HEK293 (cell line): ENCODE measurements around the gene NDUFC2.
A peak's percentile ranks its signal among the peaks of the same experiment; 100 is the strongest.

ENCODE experiments used
- CTCF ChIA-PET: fragments of 350-600 bp; formaldehyde crosslinking; extraction: SDS; loops from one replicate; lab custom pipeline; 2021; ENCODE audit warnings: antibody characterized with exemption; lab: Yijun Ruan, JAX
- POLR2A ChIA-PET: fragments of 300-600 bp; formaldehyde crosslinking; extraction: SDS; loops from one replicate; lab custom pipeline; 2020; ENCODE audit warnings: antibody characterized with exemption, inconsistent platforms; lab: Yijun Ruan, JAX
- H3K27ac ChIP-seq: fragments of 200-500 bp; sonication (Bioruptor generic); 2 replicates; pipeline ENCODE4 v1.5.1; 2014; ENCODE audit warnings: low read depth, low read length, control low read depth, inconsistent platforms; ENCODE audit errors: extremely low read depth
- H3K36me3 ChIP-seq, 2 experiments: fragments of 200-500 bp in 1 of 2; sonication (Bioruptor generic) in 1 of 2; 1 replicate in 1 of 2; 2 replicates in 1 of 2; pipeline ENCODE4 v1.5.1; 2014 to 2017; ENCODE audit warnings: inconsistent platforms in 2 of 2, low read length in 2 of 2; ENCODE audit not compliant: control insufficient read depth in 2 of 2, insufficient read depth in 1 of 2
- H3K4me1 ChIP-seq: fragments of 200-500 bp; sonication (Bioruptor generic); 2 replicates; pipeline ENCODE4 v1.5.1; 2014; ENCODE audit warnings: mild to moderate bottlenecking, low read length, inconsistent platforms; ENCODE audit not compliant: control insufficient read depth, insufficient read depth
- H3K4me3 ChIP-seq: 2 replicates; pipeline ENCODE4 v1.5.1; 2011; ENCODE audit warnings: low read depth, mild to moderate bottlenecking, control low read depth, low read length, moderate library complexity
- H3K9me3 ChIP-seq: fragments of 200-500 bp; sonication (Bioruptor generic); 2 replicates; pipeline ENCODE4 v1.5.1; 2014; ENCODE audit warnings: low read depth, low read length, inconsistent platforms; ENCODE audit not compliant: control insufficient read depth, insufficient read depth
- ATF2 ChIP-seq: fragments of 450-650 bp; formaldehyde crosslinking; IDR thresholded peaks from 2 replicates; pipeline ENCODE4 v1.5.1; 2016; ENCODE audit warnings: missing biosample characterization, missing genetic modification characterization, low read depth
- HOXD13 ChIP-seq: sonication (generic); formaldehyde crosslinking; IDR thresholded peaks from 2 replicates; pipeline ENCODE4 v1.8.0; 2022; ENCODE audit warnings: missing genetic modification reagents, borderline replicate concordance
- INSM2 ChIP-seq: fragments of 450-650 bp; formaldehyde crosslinking; IDR thresholded peaks from 2 replicates; pipeline ENCODE4 v1.5.1; 2016; ENCODE audit warnings: missing biosample characterization, missing genetic modification characterization
- KLF9 ChIP-seq: fragments of 450-650 bp; formaldehyde crosslinking; IDR thresholded peaks from 2 replicates; pipeline ENCODE4 v1.5.1; 2016; ENCODE audit warnings: missing biosample characterization, missing genetic modification characterization, low read depth
- REST ChIP-seq: fragments of 450-650 bp; formaldehyde crosslinking; IDR thresholded peaks from 2 replicates; pipeline ENCODE4 v1.5.1; 2016; ENCODE audit warnings: missing biosample characterization, missing genetic modification characterization
- ZBTB44 ChIP-seq: fragments of 450-650 bp; IDR thresholded peaks from 2 replicates; pipeline ENCODE4 v1.5.1; 2018; ENCODE audit warnings: missing biosample characterization, mild to moderate bottlenecking, missing genetic modification characterization
- ZFHX2 ChIP-seq: fragments of 450-650 bp; formaldehyde crosslinking; conservative IDR thresholded peaks from 2 replicates; pipeline ENCODE4 v1.5.1; 2016; ENCODE audit warnings: missing biosample characterization, missing genetic modification characterization
- ZNF10 ChIP-seq: fragments of 450-650 bp; formaldehyde crosslinking; IDR thresholded peaks from 2 replicates; pipeline ENCODE4 v1.5.1; 2017; ENCODE audit warnings: missing biosample characterization, missing genetic modification characterization
- ZNF146 ChIP-seq: fragments of 450-650 bp; formaldehyde crosslinking; IDR thresholded peaks from 2 replicates; pipeline ENCODE4 v1.5.1; 2016; ENCODE audit warnings: missing biosample characterization, missing genetic modification characterization
- ZNF174 ChIP-seq: fragments of 450-650 bp; formaldehyde crosslinking; IDR thresholded peaks from 2 replicates; pipeline ENCODE4 v1.5.0; 2017; ENCODE audit warnings: missing biosample characterization, mild to moderate bottlenecking, missing genetic modification characterization
- ZNF354C ChIP-seq: fragments of 450-650 bp; formaldehyde crosslinking; IDR thresholded peaks from 2 replicates; pipeline ENCODE4 v1.5.1; 2016; ENCODE audit warnings: missing biosample characterization, missing genetic modification characterization, low read depth, borderline replicate concordance
- ZNF398 ChIP-seq: fragments of 450-650 bp; formaldehyde crosslinking; IDR thresholded peaks from 2 replicates; pipeline ENCODE4 v1.5.1; 2017; ENCODE audit warnings: missing biosample characterization, missing genetic modification characterization
- ZNF488 ChIP-seq: fragments of 450-650 bp; formaldehyde crosslinking; IDR thresholded peaks from 2 replicates; pipeline ENCODE4 v1.5.1; 2016; ENCODE audit warnings: missing biosample characterization, missing genetic modification characterization
- ZNF513 ChIP-seq: fragments of 450-650 bp; IDR thresholded peaks from 2 replicates; pipeline ENCODE4 v1.5.1; 2018; ENCODE audit warnings: missing biosample characterization, missing genetic modification characterization
- ZNF571 ChIP-seq: fragments of 450-650 bp; formaldehyde crosslinking; IDR thresholded peaks from 2 replicates; pipeline ENCODE4 v1.5.0; 2017; ENCODE audit warnings: missing biosample characterization, missing genetic modification characterization
- ZNF623 ChIP-seq: fragments of 450-650 bp; formaldehyde crosslinking; IDR thresholded peaks from 2 replicates; pipeline ENCODE4 v1.5.1; 2016; ENCODE audit warnings: missing biosample characterization, missing genetic modification characterization
- ZNF692 ChIP-seq: fragments of 450-650 bp; formaldehyde crosslinking; IDR thresholded peaks from 2 replicates; pipeline ENCODE4 v1.5.1; 2016; ENCODE audit warnings: missing biosample characterization, missing genetic modification characterization
- ZSCAN5A ChIP-seq: fragments of 450-650 bp; formaldehyde crosslinking; IDR thresholded peaks from 2 replicates; pipeline ENCODE4 v1.5.1; 2016; ENCODE audit warnings: missing biosample characterization, missing genetic modification characterization

The NDUFC2 gene

GRCh38 chr11:78079232-78080083 lies at the start of gene NDUFC2:
Gene NDUFC2, minus strand, starts transcription at chr11:78079862. Its CDS starts 118 bp downstream, at chr11:78079744.
- POLR2A ChIA-PET, result interaction anchor here (0.6 to 1.4 kb wide), 5 partner anchors 39 to 230 kb away, joined by 3 to 6 read pairs (median 4); partner anchors contain the start of genes INTS4 and KCTD21
- Histone ChIP-seq H3K27ac (peak within 1 kb of the TSS; percentile 61), H3K4me3 (peak within 1 kb of the TSS; percentile 83), H3K9me3 (no peaks in the 10 kb centered on the region), H3K4me1 (peaks cover 3% of the 10 kb centered on the region; the same call in 1 of the 2 replicates), H3K36me3 (peaks cover 0 to 22% of the 10 kb centered on the region in 2 experiments; a peak in 1 of 3 replicates)
- CTCF ChIA-PET, result interaction anchor here (0.6 to 0.8 kb wide), 5 partner anchors 8 to 432 kb away, joined by 3 to 4 read pairs (median 3); no protein-coding TSS in a partner anchor
- TF ChIP-seq ZNF174 (tag by site-specific recombination) (no peak), ZNF692 (tag by site-specific recombination) (peak; percentile 78; the same call in 1 of the 2 replicates), ZNF623 (no peak), ZNF146 (tag by site-specific recombination) (0 out of 2 replicates have a peak, but pooled peaks have one; percentile 17), HOXD13 (peak; percentile 66; the same call in 1 of the 2 replicates), ZBTB44 (tag by site-specific recombination) (peak; percentile 58; the same call in 1 of the 2 replicates), ZNF398 (tag by site-specific recombination) (peak; percentile 57), KLF9 (tag by site-specific recombination) (peak; percentile 30; the same call in 1 of the 2 replicates), ZSCAN5A (tag by site-specific recombination) (peak; percentile 90; the same call in 1 of the 2 replicates), INSM2 (peak; percentile 85), ZFHX2 (peak; percentile 73), ZNF488 (tag by site-specific recombination) (no peak), ZNF354C (tag by site-specific recombination) (no peak), ZNF513 (tag by site-specific recombination) (peak; percentile 67), ZNF10 (tag by site-specific recombination) (peak; percentile 58; the same call in 1 of the 2 replicates), ATF2 (tag by site-specific recombination) (no peak), REST (tag by site-specific recombination) (0 out of 2 replicates have a peak, but pooled peaks have one; percentile 35), ZNF571 (no peak)
